DMS153 (cell line): ENCODE results near the gene MRPL41.
"Not testable (repeated sequence)": the region's sequence is repeated elsewhere in the genome, so short reads cannot be mapped to it uniquely, and the experiment has no call there.

Source experiments
- DNase-seq: peaks from one replicate; lab custom pipeline; 2025; lab: John Stamatoyannopoulos, UW

Gene MRPL41

GRCh38 chr9:137551264-137552021 is at the start of gene MRPL41:
Gene MRPL41, plus strand, starts transcription at chr9:137551879. Its CDS starts 203 bp downstream, at chr9:137552082.
- DNase-seq: peak; percentile 54

GRCh38 chr9:137502008-137502911 is 49.4 kb upstream of the MRPL41 start:
- DNase-seq: no peak

GRCh38 chr9:137504432-137504777 is 47.3 kb upstream of the MRPL41 start:
- no peak for DNase-seq

GRCh38 chr9:137505421-137506140 is 46.1 kb upstream of the MRPL41 start:
- DNase-seq: no peak

- DNase-seq: peak; percentile 30
Measured at GRCh38 chr9:137506274-137506673, 45.4 kb upstream of the MRPL41 start.

- DNase-seq: no peak
Measured at GRCh38 chr9:137506702-137507171, 44.9 kb upstream of the MRPL41 start.

- no peak for DNase-seq
Measured at GRCh38 chr9:137509198-137509597, 42.5 kb upstream of the MRPL41 start.

GRCh38 chr9:137511126-137511525 is 40.6 kb upstream of the MRPL41 start:
- not testable (repeated sequence) for DNase-seq

- DNase-seq: no peak
Measured at GRCh38 chr9:137511758-137512463, 39.8 kb upstream of the MRPL41 start.

GRCh38 chr9:137513136-137513535 is 38.5 kb upstream of the MRPL41 start:
- DNase-seq: not testable (repeated sequence)

GRCh38 chr9:137513801-137514570 is 37.7 kb upstream of the MRPL41 start:
- not testable (repeated sequence) for DNase-seq

GRCh38 chr9:137514691-137515337 is 36.9 kb upstream of the MRPL41 start:
- no peak for DNase-seq

- DNase-seq: no peak
Measured at GRCh38 chr9:137515338-137515724, 36.3 kb upstream of the MRPL41 start.

GRCh38 chr9:137516144-137516917 is 35.3 kb upstream of the MRPL41 start:
- DNase-seq: no peak

- not testable (repeated sequence) for DNase-seq
Measured at GRCh38 chr9:137518661-137519459, 32.8 kb upstream of the MRPL41 start.

- no peak for DNase-seq
Measured at GRCh38 chr9:137519553-137519952, 32.1 kb upstream of the MRPL41 start.

- DNase-seq: no peak
Measured at GRCh38 chr9:137520614-137521404, 30.9 kb upstream of the MRPL41 start.
